GM10266 (cell line): ENCODE data around the gene BBS9.

ENCODE experiments used
- DNase-seq: peaks from one replicate; pipeline ENCODE4 v3.0.0; 2012; ENCODE audit errors: extremely low spot score
- CTCF ChIP-seq: IDR thresholded peaks from 2 replicates; pipeline ENCODE4 v1.5.1; 2012; ENCODE audit warnings: mild to moderate bottlenecking, low read depth; ENCODE audit not compliant: control insufficient read depth, insufficient read depth; ENCODE audit errors: missing control alignments

Gene BBS9

GRCh38 chr7:33326485-33326848 is 197.1 kb downstream of the BBS9 start:
- no peak for DNase-seq
- TF ChIP-seq CTCF: no peak

- DNase-seq: no peak
- no peak for TF ChIP-seq CTCF
Observed at GRCh38 chr7:33327427-33327826, 198.1 kb downstream of the BBS9 start.

- DNase-seq: peak; percentile 6
- peak; percentile 29 for TF ChIP-seq CTCF
Observed at GRCh38 chr7:33334349-33334748, 205.0 kb downstream of the BBS9 start.

- no peak for TF ChIP-seq CTCF
- DNase-seq: no peak
Observed at GRCh38 chr7:33336820-33337219, 207.5 kb downstream of the BBS9 start.

GRCh38 chr7:33339074-33339790 is 209.9 kb downstream of the BBS9 start:
- TF ChIP-seq CTCF: no peak
- no peak for DNase-seq

- TF ChIP-seq CTCF: no peak
- DNase-seq: no peak
Observed at GRCh38 chr7:33346055-33346454, 216.7 kb downstream of the BBS9 start.

- no peak for TF ChIP-seq CTCF
- DNase-seq: no peak
Observed at GRCh38 chr7:33350577-33350976, 221.2 kb downstream of the BBS9 start.
